GM19099 (cell line): ENCODE data around the gene SMIM45.

Experiments
- POLR2A ChIP-seq: IDR thresholded peaks from 3 replicates; pipeline ENCODE4 v1.6.1; 2011; ENCODE audit warnings: low read depth; ENCODE audit not compliant: insufficient read length; ENCODE audit errors: extremely low read depth

SMIM45 gene

GRCh38 chr22:41912338-41913039, 39.5 kb upstream of the SMIM45 start:
- TF ChIP-seq POLR2A, result no peak

GRCh38 chr22:41913040-41913719, 38.8 kb upstream of the SMIM45 start:
- TF ChIP-seq POLR2A, result no peak

- TF ChIP-seq POLR2A, result no peak
Measured at GRCh38 chr22:41913842-41914534, 38.0 kb upstream of the SMIM45 start.

GRCh38 chr22:41914611-41915034, 37.3 kb upstream of the SMIM45 start:
- no peak for TF ChIP-seq POLR2A

- TF ChIP-seq POLR2A, result peak; percentile 44
Measured at GRCh38 chr22:41915035-41915785, 36.7 kb upstream of the SMIM45 start, which contains the start of gene SHISA8. Gene SHISA8 (minus strand): TSS chr22:41915074. CDS start chr22:41914667, 407 bp downstream.

- peak; percentile 11 for TF ChIP-seq POLR2A
Measured at GRCh38 chr22:41915786-41916493, 36.0 kb upstream of the SMIM45 start.

- no peak for TF ChIP-seq POLR2A
Measured at GRCh38 chr22:41916745-41917358, 35.1 kb upstream of the SMIM45 start.

- no peak for TF ChIP-seq POLR2A
Measured at GRCh38 chr22:41917375-41917902, 34.5 kb upstream of the SMIM45 start.

- TF ChIP-seq POLR2A, result peak; percentile 44
Measured at GRCh38 chr22:41917903-41918791, 33.8 kb upstream of the SMIM45 start.

- peak; percentile 72 for TF ChIP-seq POLR2A
Measured at GRCh38 chr22:41919357-41920224, 32.4 kb upstream of the SMIM45 start.

- TF ChIP-seq POLR2A, result peak; percentile 61
Measured at GRCh38 chr22:41920271-41920976, 31.5 kb upstream of the SMIM45 start.

- no peak for TF ChIP-seq POLR2A
Measured at GRCh38 chr22:41922328-41922727, 29.6 kb upstream of the SMIM45 start.
